Left kidney (tissue), 8 donors: ENCODE results near the gene TEDDM1. TPM values are rescaled to one million over a fixed set of nuclear protein-coding genes. Genes with fewer than 3 reads are reported as not detected.
A peak's percentile ranks its signal among the peaks of the same experiment; 100 is the strongest.
"Not testable (repeated sequence)": the region's sequence is repeated elsewhere in the genome, so short reads cannot be mapped to it uniquely, and the experiment has no call there.

Source experiments
- DNase-seq: peaks from one replicate; pipeline ENCODE4 v3.0.0-alpha.2; 2013
- long read RNA-seq, 8 donors: transcript quantifications; one replicate each; lab custom pipeline, GENCODE V29; 2026
- polyA plus RNA-seq: library from polyadenylated mRNA; unstranded; fragments of 120-200 nt; gene quantifications from one replicate; pipeline ENCODE4 v1.2.1, GENCODE V29; 2013; ENCODE audit not compliant: insufficient read length

The TEDDM1 gene
- 0.20 TPM for polyA plus RNA-seq
- long read RNA-seq, donor 1, partial matches to known transcripts, result 0 of 1 reads
- long read RNA-seq, donor 1, other reads (novel, unspliced or antisense), result 0 of 1 reads
- long read RNA-seq, donor 2, result 0 reads
- long read RNA-seq, donor 3, result 0 reads
- long read RNA-seq, donor 4, result 0 reads
- long read RNA-seq, donor 5, result 0 reads
- long read RNA-seq, donor 6, result 0 reads
- long read RNA-seq, donor 7, partial matches to known transcripts, result 0 of 1 reads
- long read RNA-seq, donor 7, other reads (novel, unspliced or antisense), result 0 of 1 reads
- long read RNA-seq, donor 8, partial matches to known transcripts, result 0 of 2 reads
- long read RNA-seq, donor 8, other reads (novel, unspliced or antisense), result 0 of 2 reads

- DNase-seq, result no peak
Measured at GRCh38 chr1:182400567-182400966, at the start of gene TEDDM1. TEDDM1 (minus strand) TSS chr1:182400667; CDS start chr1:182400485, 182 bp downstream.

- DNase-seq, result no peak
Measured at GRCh38 chr1:182450087-182450486, 49.6 kb upstream of the TEDDM1 start, which contains the start of gene RGSL1. RGSL1 (plus strand) TSS chr1:182450146; CDS start chr1:182450166, 20 bp downstream.

- DNase-seq, result no peak
Measured at GRCh38 chr1:182447660-182448059, 47.2 kb upstream of the TEDDM1 start.

- not testable (repeated sequence) for DNase-seq
Measured at GRCh38 chr1:182447124-182447523, 46.7 kb upstream of the TEDDM1 start.

- peak; percentile 3 for DNase-seq
Measured at GRCh38 chr1:182446033-182446669, 45.7 kb upstream of the TEDDM1 start.

GRCh38 chr1:182444497-182444896 is 44.0 kb upstream of the TEDDM1 start:
- DNase-seq, result no peak

DNA sequence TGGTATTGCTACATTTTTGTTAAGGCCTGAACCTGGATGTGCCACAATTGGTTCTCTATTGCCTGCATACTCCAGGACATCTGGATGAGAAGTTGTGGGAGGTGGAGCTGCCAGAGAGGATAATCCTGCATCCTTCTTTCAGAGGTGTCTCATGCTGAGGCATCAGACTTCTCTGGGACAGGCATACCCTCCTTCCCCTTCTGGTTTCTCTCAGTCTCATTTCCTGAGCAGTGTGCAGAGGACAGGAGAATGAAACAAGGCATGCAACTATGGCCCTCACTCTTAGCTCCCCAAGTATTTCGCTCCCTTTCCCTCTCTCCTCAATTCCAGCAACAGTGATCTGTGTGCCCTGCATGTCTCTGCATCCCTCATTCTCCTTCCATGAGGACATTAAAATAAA is 41.9 kb upstream of the TEDDM1 start:
- no peak for DNase-seq

GRCh38 chr1:182441719-182442118 is 41.3 kb upstream of the TEDDM1 start:
- no peak for DNase-seq

- DNase-seq, result no peak
Measured at GRCh38 chr1:182438326-182438725, 37.9 kb upstream of the TEDDM1 start.

DNA sequence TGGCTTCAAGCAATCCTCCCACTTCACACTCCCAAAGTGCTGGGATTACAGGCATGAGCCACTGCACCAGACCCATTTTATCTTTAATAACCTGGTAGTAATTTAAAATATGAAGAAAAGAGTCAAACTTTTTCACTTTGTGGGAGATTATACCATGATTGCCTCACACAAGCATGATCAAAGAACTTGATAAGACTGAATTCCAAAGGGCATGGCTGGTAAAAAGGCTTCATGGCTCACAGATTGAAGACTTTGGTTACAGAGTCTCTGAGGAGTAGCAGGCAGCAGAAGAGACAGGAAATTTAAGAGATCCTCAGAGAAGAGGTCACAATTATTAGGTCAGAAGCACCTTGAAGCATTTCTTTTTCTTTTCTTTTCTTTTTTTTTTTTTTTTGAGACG is 33.1 kb upstream of the TEDDM1 start:
- no peak for DNase-seq

- no peak for DNase-seq
Measured at GRCh38 chr1:182431278-182431677, 30.8 kb upstream of the TEDDM1 start.

DNA sequence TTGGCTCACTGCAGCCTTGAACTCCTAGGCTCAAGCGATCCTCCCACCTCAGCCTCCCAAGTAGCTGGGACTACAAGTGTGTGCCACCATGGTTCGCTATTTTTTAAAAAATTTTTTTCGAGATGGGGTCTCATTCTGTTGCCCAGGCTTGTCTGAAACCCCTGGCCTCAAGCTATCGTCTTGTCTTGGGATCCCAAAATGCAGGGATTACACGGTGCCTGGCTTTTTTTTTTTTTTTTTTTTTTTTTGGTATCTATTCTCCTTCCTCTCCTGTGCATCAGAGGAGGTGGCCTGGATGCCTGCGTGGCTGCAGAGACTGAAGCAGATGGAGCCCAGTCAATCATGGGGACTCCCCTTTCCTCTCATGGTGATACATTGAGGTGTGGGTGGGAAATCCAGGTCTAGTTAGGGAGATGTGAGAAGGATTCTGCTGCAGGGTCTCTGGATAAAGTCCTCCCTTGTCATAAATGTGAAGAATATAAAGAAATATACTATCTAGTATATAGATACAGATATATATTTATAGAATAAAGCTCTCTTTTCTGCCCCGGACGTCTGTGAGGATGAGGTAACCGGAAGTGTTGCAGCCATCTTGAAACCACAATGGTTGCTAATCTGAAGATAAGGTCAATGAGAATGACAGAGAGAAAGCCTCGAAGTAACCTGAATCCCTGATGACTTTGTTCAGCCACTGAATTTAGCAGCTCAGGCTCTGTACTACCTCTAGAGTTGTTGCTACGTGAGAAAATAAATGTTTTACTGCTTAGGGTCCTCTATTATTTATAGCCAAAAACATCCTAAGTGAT is 30.0 kb upstream of the TEDDM1 start:
- DNase-seq, result no peak

GRCh38 chr1:182428043-182428442 is 27.6 kb upstream of the TEDDM1 start:
- DNase-seq, result no peak

- no peak for DNase-seq
Measured at GRCh38 chr1:182426442-182427430, 26.3 kb upstream of the TEDDM1 start.

DNA sequence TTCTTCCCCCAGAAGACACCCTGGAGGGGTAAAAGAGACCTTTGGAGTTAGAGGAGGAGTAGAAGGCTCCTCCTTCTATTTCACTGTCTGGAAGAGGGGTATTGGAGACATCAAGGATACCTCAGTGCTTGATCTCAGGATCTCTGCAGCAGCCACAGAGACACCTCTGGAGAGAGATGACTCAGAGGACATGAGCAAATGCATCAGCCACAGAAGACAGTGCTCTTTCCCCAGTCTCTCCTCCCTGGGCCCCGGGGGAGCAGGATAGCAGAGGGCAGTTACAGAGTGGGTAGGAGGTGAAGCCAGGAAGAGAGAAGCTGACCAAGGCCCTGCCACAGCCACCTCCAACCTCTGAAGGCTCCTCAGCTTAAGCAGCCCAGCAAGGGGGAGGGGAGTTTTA is 15.3 kb upstream of the TEDDM1 start:
- no peak for DNase-seq

- no peak for DNase-seq
Measured at GRCh38 chr1:182413969-182414368, 13.5 kb upstream of the TEDDM1 start.

DNA sequence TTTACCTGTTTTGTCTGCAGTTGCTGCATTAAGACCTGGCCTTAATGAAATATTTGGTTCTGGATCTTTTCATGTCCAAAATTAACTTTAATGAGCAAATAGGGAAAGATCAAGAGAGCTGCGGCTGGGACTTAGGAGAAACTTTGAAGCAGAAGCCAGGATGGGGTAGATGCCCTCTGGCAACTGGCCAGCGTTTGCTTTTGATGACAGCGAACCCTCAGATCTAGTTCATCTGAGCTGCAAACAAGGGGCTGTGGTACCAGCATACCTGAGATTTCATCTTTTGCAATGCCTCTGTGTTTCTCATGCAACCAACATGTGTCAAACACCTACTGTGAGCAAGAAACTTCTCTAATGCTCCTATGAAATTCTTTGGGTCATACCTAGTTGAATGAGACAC is 13.0 kb upstream of the TEDDM1 start:
- DNase-seq, result no peak

- no peak for DNase-seq
Measured at GRCh38 chr1:182410620-182411273, 10.3 kb upstream of the TEDDM1 start.

GRCh38 chr1:182410138-182410537 is 9.7 kb upstream of the TEDDM1 start:
- DNase-seq, result no peak

DNA sequence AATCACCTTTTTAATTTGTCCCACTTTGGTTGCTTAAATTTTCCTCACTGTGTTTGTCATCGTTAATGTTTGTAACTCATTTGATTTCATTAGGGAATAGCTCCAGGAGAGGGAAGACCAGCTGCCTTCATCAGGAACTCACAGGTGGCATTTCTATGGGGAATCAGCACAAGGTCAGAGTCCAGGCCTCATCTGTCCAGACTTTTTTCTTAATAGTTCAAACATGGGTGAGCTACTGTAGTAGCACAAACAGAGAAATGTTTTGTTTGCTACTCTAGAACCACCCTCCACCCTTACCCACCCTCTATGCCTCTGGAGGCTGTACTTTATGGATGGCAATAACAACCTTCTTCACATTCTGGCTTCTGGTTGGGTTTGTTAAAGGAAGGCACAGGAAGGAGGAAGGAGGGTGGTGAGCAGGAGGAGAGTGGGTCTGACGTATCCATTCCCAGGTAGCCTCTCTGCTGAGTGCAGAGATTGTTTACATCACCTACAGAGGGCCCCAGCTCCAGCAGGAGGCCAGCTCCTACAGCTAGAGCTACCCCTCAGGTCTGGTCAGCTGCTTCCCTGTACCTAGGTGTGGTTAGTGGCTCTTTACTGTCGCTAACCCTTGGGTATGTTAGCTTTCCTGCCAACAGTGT is 8.1 kb upstream of the TEDDM1 start:
- DNase-seq, result no peak
